Effector memory CD4-positive, alpha-beta T cell (primary cell): Measurements from ENCODE around the gene UST.
"Not testable (repeated sequence)": the region's sequence is repeated elsewhere in the genome, so short reads cannot be mapped to it uniquely, and the experiment has no call there.

ENCODE experiments used
- DNase-seq, 3 donors: peaks; one replicate each; pipeline ENCODE4 v3.0.0-alpha.2; 2020
- H3K27ac ChIP-seq: 2 replicates; pipeline ENCODE4 v1.7.0; 2013; ENCODE audit warnings: mild to moderate bottlenecking, low read length, moderate library complexity; ENCODE audit not compliant: insufficient read depth, poor library complexity, severe bottlenecking
- H3K27me3 ChIP-seq: replicated peaks from 2 replicates; pipeline ENCODE4 v1.7.0; 2013; ENCODE audit warnings: mild to moderate bottlenecking, low read length; ENCODE audit not compliant: insufficient read depth, control insufficient read depth, poor library complexity, severe bottlenecking
- H3K36me3 ChIP-seq: 2 replicates; pipeline ENCODE4 v1.7.0; 2013; ENCODE audit warnings: mild to moderate bottlenecking, low read length, moderate library complexity; ENCODE audit not compliant: control insufficient read depth, insufficient read depth
- H3K4me1 ChIP-seq: 2 replicates; pipeline ENCODE4 v1.7.0; 2013; ENCODE audit warnings: low read length, mild to moderate bottlenecking; ENCODE audit not compliant: control insufficient read depth, insufficient read depth, poor library complexity, severe bottlenecking
- H3K4me3 ChIP-seq: 2 replicates; pipeline ENCODE4 v1.7.0; 2013; ENCODE audit warnings: low read length, low read depth, mild to moderate bottlenecking; ENCODE audit not compliant: insufficient read depth, poor library complexity, severe bottlenecking
- H3K9me3 ChIP-seq: 2 replicates; pipeline ENCODE4 v1.7.0; 2013; ENCODE audit warnings: mild to moderate bottlenecking, low read length, moderate library complexity; ENCODE audit not compliant: control insufficient read depth

UST gene

DNA sequence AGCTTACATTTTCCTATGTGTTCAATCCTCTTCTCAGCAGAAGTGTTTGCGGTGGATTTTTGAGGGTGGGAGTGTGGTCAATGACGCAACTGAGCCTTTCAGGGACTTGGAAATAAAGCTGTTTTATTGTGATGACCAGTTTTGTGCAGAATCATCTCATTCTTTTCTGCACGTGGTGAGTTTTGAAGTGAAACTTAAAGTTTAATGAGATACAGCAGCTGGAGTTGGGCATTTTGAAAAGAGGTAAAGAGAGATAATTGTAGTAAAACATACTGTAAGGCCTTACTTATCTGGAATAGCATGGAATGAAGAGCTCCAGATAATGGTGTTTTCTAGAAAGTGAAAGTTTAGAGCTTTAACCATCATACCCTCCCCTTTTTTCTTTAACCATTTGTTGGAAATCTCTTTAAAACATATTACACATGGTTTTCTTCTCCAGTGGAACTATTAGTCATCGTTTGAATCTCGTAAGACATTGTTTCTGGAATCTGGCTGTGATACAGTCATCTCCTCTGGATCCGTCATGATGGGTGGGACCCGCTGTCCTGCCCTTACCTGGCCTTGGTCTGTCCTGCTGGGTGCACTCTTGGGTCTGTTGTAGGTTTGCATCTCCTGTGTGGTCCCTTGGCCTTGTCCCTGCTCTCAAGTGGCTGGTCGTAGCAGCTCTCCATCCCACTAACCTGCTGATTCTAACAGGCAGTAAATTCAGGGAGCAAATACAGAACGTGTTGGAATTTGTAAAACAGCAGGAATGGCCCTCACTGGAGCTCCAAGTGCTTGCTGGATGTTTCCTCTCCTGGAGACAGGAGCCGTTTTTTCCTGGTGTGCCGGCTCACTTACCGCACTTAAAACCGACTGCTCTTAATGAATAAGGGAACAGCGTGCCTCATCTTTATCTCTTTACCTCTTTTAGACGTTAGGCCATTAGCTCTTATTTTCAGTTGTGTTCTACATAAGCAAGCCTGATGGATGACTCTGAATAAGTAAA is 29.8 kb downstream of the UST start:
- no peak for DNase-seq

GRCh38 chr6:148779142-148779562 is 32.3 kb downstream of the UST start:
- Histone ChIP-seq H3K9me3 (no peaks in the 10 kb centered on the region), H3K27me3 (no peaks in the 10 kb centered on the region), H3K4me3 (no peak overlapping the region), H3K4me1 (peaks cover 4% of the 10 kb centered on the region), H3K36me3 (no peaks in the 10 kb centered on the region), H3K27ac (no peak overlapping the region)
- DNase-seq = no peak

More for the DNA sequence above, 29.8 kb downstream of the UST start:
- Histone ChIP-seq H3K27ac (no peak overlapping the region), H3K27me3 (no peaks in the 10 kb centered on the region), H3K9me3 (no peaks in the 10 kb centered on the region), H3K4me1 (peaks cover 11% of the 10 kb centered on the region), H3K36me3 (no peaks in the 10 kb centered on the region), H3K4me3 (no peak overlapping the region)

GRCh38 chr6:148780423-148780822 is 33.6 kb downstream of the UST start:
- not testable (repeated sequence) for H3K27me3 ChIP-seq, H3K27ac ChIP-seq, H3K4me1 ChIP-seq, DNase-seq, H3K9me3 ChIP-seq, H3K36me3 ChIP-seq, H3K4me3 ChIP-seq

- Histone ChIP-seq H3K4me3 (no peak overlapping the region), H3K27me3 (no peaks in the 10 kb centered on the region), H3K4me1 (peaks cover 4% of the 10 kb centered on the region), H3K27ac (peak overlapping the region; percentile 40), H3K36me3 (no peaks in the 10 kb centered on the region), H3K9me3 (no peaks in the 10 kb centered on the region)
- no peak for DNase-seq
Measured at GRCh38 chr6:148780918-148781436, 34.1 kb downstream of the UST start.

DNA sequence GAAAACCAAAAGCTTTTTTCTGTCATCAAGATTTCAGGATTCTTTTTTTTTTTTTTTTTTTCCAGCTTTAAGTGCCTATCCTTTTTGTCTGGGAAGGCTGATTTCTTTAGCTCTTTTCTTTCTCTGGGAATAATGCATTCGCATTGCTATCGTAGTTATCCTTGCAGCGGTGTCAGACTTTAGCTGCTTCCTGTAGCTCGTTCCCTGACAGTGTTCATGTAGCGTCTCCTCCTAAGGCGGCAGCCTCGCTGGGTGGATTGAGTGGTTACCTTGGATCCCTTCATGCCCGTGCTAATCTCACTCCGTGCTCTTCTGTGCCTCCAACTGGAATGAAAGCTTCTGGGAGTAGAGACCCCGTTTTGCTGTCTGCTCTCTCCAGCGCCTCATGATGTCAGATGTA is 43.1 kb downstream of the UST start:
- Histone ChIP-seq H3K27me3 (no peaks in the 10 kb centered on the region), H3K36me3 (no peaks in the 10 kb centered on the region), H3K27ac (no peak overlapping the region), H3K4me1 (no peaks in the 10 kb centered on the region), H3K4me3 (no peak overlapping the region), H3K9me3 (no peaks in the 10 kb centered on the region)
- DNase-seq = no peak

DNA sequence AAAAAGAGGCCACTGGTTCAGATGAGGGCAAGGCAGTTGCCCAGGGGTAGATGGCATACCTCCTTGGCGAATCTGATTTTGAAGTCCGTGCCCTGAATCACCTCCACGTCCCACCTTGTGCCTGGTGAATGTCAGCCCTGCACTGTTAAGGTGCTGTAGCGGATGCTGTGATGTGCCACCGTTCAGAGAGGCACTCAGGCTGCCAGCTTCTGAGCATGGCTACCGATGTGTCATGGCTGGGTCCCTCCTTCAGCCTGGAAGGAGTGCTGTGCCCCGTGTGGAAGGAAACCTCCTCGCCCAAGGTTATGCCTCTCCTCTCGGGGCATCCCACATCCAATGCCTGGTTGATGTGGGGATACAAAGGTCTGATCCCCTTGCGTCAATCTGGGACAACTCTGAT is 43.6 kb downstream of the UST start:
- Histone ChIP-seq H3K27me3 (no peaks in the 10 kb centered on the region), H3K4me3 (no peak overlapping the region), H3K36me3 (no peaks in the 10 kb centered on the region), H3K4me1 (no peaks in the 10 kb centered on the region), H3K27ac (no peak overlapping the region), H3K9me3 (no peaks in the 10 kb centered on the region)
- no peak for DNase-seq

DNA sequence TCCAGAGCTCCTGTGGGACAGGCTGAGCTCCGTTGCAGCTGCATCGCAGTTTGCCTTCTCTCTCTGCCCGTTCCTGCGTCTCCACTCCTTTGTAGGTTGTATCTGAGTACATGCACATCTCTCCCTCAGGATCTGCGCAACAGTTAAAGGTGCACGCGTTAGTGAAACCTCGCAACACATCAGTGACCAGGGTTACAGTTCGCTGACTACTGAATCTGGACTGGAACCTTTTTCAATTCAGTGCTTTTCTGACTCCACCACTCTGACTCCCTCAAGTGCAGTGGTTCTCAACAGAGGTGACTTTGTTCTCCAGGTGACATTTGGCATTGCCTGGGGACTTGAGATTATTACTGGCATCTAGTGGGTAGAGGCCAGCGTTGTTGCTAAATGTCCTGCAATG is 44.0 kb downstream of the UST start:
- no peak overlapping the region for H3K4me3 ChIP-seq
- H3K27me3 ChIP-seq = no peaks in the 10 kb centered on the region
- H3K4me1 ChIP-seq = no peaks in the 10 kb centered on the region
- no peak for DNase-seq
- H3K27ac ChIP-seq = no peak overlapping the region
- no peaks in the 10 kb centered on the region for H3K36me3 ChIP-seq
- H3K9me3 ChIP-seq = no peaks in the 10 kb centered on the region

GRCh38 chr6:148791372-148791771 is 44.5 kb downstream of the UST start:
- H3K4me1 ChIP-seq = no peaks in the 10 kb centered on the region
- H3K27ac ChIP-seq = no peak overlapping the region
- no peaks in the 10 kb centered on the region for H3K9me3 ChIP-seq
- DNase-seq = no peak
- no peaks in the 10 kb centered on the region for H3K36me3 ChIP-seq
- H3K4me3 ChIP-seq = no peak overlapping the region
- no peaks in the 10 kb centered on the region for H3K27me3 ChIP-seq

DNA sequence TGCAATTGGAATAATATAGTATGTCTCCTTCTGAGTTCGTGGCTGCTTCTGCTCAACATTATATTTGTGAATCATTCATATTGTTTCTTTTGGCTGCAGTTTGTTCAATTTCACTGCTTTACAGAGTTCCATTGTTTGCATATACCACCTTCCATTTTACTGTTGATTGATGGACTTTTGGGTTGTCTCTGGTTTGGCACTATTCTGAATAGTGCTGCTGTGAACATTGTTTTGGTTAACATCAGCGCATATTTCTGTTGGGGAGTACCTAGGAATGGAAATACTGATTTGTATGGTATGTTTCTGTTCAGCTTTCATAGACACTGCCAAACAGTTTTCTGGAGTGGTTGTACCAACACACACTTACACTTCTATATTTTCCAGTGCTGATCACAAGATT is 46.9 kb downstream of the UST start:
- no peak for DNase-seq
- no peak overlapping the region for H3K27ac ChIP-seq
- H3K4me3 ChIP-seq = no peak overlapping the region
- H3K36me3 ChIP-seq = no peaks in the 10 kb centered on the region
- no peaks in the 10 kb centered on the region for H3K27me3 ChIP-seq
- no peaks in the 10 kb centered on the region for H3K9me3 ChIP-seq
- H3K4me1 ChIP-seq = no peaks in the 10 kb centered on the region

DNA sequence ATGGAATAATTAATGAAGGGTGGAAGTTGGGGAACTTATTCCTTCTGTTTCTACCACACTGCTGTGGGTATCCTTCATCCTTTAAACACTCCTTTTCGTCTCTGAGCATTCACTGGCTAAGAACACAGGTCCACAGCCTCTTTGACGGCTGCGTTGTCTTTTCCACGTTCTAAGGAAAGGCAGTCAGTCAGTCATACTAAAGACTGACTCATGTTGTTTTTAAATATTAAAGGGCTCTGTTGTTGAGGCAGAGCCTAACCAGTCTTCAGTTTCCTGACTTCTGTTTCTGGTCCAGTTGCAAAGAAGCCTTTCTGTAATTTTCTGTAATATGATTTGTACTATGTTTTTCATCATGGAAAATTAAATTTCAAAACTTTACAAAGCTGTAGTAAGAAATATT is 48.0 kb downstream of the UST start:
- H3K9me3 ChIP-seq = no peaks in the 10 kb centered on the region
- H3K4me1 ChIP-seq = no peaks in the 10 kb centered on the region
- no peak for DNase-seq
- no peaks in the 10 kb centered on the region for H3K36me3 ChIP-seq
- H3K4me3 ChIP-seq = no peak overlapping the region
- H3K27me3 ChIP-seq = no peaks in the 10 kb centered on the region
- H3K27ac ChIP-seq = no peak overlapping the region
